ENCODE measurements around the gene PLCB3.
A peak's percentile ranks its signal among the peaks of the same experiment; 100 is the strongest.
"Not testable (repeated sequence)": the region's sequence is repeated elsewhere in the genome, so short reads cannot be mapped to it uniquely, and the experiment has no call there.

Gene PLCB3

DNA sequence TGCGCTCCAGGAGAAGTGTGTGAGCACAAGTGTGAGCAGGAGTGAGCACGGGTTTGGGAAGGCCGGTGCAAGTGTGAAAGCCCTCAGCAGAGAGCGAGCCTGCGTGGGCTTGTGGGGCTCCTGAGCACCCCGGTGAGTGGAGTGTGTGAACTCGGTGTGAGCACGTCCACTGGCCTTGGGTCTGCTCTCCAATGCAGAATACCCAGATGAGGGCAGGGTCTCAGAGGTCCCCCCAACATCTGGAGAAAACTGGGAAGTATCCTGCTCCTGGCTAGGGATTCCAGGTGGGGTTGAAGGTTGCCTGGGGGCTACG is 55.2 kb downstream of the PLCB3 start:
- DNase-seq, result no peak

DNA sequence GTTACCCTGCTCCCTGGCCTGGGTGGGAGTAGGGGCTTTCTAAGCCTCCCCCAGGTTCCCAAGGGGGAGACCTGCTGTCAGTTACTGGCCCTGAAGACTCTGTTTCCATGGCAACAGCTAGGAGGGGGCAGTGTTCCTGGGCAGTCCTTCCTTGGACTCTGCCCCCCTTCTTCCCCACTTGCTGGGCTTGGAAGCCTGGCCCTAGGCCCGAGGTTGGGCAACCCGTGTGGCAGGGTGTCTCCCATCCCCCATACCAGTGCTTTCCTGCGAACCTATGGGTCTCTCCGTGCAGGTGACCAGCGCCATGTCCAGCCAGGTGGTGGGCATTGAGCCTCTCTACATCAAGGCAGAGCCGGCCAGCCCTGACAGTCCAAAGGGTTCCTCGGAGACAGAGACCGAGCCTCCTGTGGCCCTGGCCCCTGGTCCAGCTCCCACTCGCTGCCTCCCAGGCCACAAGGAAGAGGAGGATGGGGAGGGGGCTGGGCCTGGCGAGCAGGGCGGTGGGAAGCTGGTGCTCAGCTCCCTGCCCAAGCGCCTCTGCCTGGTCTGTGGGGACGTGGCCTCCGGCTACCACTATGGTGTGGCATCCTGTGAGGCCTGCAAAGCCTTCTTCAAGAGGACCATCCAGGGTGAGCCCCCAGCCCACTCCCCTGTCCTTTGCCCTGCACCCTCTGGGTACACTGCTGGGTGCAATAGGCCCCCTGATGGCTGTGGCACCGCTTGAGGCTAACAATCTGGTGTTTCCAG is 55.7 kb downstream of the PLCB3 start:
- DNase-seq, result no peak

DNA sequence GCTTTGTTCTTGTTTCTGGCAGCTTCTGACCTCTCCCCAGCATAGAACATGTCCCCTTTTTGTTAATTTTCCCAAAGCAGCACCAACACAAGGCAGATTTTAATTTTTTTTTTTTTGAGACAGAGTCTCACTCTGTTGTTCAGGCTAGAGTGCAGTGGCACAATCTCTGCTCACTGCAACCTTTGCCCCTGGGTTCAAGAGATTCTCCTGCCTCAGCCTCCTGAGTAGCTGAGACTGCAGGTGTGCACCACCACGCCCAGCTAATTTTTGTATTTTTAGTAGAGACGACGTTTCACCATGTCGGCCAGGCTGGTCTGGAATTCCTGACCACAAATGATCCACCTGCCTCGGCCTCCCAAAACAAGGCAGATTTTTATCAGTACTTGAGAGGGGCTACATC is 56.5 kb downstream of the PLCB3 start:
- not testable (repeated sequence) for DNase-seq

GRCh38 chr11:64312947-64313346 is 61.6 kb downstream of the PLCB3 start:
- no peak for DNase-seq

GRCh38 chr11:64313491-64314145 is 62.3 kb downstream of the PLCB3 start:
- DNase-seq, result no peak

DNA sequence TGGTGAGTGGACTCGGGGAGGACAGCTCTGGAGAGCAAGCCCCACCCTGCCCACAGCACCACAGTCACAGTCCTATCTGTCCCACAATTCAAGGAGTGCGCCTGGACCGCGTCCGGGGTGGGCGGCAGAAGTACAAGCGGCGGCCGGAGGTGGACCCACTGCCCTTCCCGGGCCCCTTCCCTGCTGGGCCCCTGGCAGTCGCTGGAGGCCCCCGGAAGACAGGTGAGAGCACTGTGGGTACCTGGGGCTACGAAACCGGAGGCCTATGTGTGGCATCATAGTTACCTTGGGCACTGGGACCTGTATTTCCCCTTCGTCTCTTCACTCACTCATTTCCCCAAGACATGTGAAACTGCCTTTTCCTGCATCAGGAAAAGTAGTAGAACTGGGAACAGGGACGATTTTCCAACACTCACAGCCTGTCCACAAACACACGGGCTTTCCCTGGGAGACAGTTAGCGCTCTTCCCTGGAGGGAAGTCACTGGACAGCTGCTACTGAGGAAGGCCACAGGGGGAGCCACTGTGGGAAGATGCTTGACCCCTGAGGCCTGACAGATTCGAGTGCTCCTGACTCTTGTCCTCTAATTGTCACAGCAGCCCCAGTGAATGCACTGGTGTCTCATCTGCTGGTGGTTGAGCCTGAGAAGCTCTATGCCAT is 62.9 kb downstream of the PLCB3 start:
- no peak for DNase-seq

- no peak for DNase-seq
These were observed 63.7 kb downstream of the PLCB3 start for GRCh38 chr11:64314805-64315561.

GRCh38 chr11:64315667-64316526 is 64.6 kb downstream of the PLCB3 start:
- not testable (repeated sequence) for DNase-seq

DNA sequence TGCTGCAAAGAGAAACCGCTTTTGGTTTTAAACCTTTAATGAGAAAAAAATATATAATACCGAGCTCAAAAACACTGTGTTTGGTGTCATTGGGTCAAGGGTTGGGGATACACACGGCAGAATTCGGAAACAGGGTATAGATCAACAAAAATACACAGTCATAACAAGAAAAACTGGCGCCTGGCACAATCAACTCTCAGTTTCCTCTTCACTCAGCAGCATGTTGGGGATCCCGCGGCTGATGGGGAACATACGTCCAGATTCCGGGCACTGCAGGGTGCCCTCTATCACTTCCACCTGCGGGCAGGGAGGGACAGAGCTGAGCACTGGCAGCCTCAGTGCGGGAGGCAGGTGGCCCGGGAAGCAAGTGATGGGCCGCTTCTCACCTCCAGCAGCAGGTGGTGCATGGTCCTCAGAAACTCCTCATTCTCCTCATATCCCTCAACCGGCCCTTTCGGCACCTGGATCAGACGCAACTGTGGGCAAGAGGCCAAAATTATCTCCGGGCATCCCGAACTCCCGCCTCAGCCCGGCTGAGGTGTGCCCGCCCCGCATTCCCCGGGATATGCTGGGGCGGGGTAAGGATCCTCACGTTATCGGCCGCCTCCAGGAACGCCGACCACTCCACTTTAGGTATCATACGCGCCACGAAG is 65.5 kb downstream of the PLCB3 start:
- DNase-seq, result no peak

DNA sequence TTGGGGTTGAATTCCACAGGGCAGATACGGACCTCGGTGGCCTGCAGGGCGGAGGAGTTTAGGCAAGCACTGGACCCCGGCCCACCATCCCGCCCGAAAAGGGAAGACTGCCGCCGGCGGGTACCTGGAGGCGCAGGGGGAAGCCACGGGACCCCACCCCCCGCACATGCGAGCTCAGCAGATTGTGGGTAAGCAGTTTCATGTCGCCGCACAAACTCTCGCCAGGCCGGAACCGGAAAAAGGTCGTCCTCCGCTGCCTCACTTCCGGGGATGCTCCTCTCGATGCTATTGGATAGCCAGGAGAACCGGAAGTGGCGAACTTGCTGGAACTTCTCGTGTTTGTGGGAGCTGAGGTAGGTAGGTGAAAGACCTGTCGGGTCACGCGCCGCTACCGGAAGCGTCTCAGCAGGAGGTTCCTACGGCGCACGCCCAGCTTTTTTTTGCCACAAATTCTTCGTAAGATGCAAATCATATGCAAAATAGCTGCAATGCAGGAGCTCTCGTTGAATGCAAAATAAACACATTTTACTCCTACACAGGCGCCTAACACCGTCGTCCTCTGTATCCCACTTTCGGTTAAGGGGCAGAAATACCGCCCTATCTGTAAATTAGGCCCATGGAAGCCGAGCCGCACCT is 66.1 kb downstream of the PLCB3 start, which contains the start of gene TRMT112:
Gene TRMT112 (minus strand): TSS at position 235 of the 636 bp plus-strand sequence. CDS start 33 bp downstream, at position 202.
- peak; percentile 97 for DNase-seq

DNA sequence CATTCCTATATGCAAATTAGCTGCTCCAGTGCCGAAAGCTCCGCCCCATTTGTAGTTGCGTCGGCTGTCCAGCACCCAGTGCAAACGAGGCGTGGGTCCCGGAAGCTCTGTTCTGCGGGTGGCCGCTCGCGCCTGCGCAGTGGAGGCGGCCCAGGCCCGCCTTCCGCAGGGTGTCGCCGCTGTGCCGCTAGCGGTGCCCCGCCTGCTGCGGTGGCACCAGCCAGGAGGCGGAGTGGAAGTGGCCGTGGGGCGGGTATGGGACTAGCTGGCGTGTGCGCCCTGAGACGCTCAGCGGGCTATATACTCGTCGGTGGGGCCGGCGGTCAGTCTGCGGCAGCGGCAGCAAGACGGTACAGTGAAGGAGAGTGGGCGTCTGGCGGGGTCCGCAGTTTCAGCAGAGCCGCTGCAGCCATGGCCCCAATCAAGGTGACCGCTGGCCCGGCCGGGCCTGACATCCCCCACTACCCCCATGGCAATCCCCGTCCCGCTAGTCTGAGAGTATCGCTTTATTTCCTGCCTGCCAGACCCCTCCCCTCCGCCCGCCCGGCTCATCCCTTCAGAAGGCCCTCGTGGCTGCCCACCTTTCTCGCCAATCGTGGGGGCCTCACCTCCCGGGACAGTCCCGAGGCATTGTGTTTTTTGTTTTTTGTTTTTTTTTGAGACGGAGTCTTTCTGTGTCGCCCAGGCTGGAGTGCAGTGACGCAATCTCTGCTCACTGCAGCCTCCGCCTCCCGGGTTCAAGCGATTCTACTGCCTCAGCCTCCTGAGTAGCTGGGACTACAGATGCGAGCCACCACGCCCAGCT is 66.8 kb downstream of the PLCB3 start, which contains the start of gene PRDX5:
Gene PRDX5 (plus strand): TSS at position 161 of the 805 bp plus-strand sequence. CDS start 95 bp downstream, at position 256.
- DNase-seq, result peak; percentile 99
